H1 (cell line): ENCODE measurements around the gene SLC15A1. TPM values are rescaled to one million over a fixed set of nuclear protein-coding genes. Genes with fewer than 3 reads are reported as not detected.

Experiments
- CTCF ChIA-PET: fragments of 300-600 bp; sonication (Branson Sonifier 250); formaldehyde crosslinking; loops from one replicate; lab custom pipeline; 2021; ENCODE audit not compliant: partially characterized antibody; lab: Charles Lee
- POLR2A ChIA-PET: fragments of 300-600 bp; sonication (Branson Sonifier 250); formaldehyde crosslinking; loops from one replicate; lab custom pipeline; 2021; ENCODE audit warnings: inconsistent platforms; ENCODE audit not compliant: partially characterized antibody; lab: Charles Lee
- DNase-seq, 2 experiments: peaks; one replicate each; pipeline versions ENCODE4 v3.0.0 to v3.0.0-alpha.2; 2010 to 2022; ENCODE audit warnings: low spot score in 2 of 2, low read depth in 1 of 2, mixed read lengths in 1 of 2
- FAIRE-seq: peaks from 2 replicates; lab custom pipeline; 2011; peaks lifted over from hg19 to GRCh38; lab: Jason Lieb, UNC
- H2AFZ ChIP-seq: 2 replicates; pipeline ENCODE4 v1.8.1; 2012; ENCODE audit warnings: low read length, inconsistent platforms
- H2AK5ac ChIP-seq: 2 replicates; pipeline ENCODE4 v1.6.1; 2013; ENCODE audit warnings: low read depth, low read length
- H2BK120ac ChIP-seq: replicated peaks from 2 replicates; pipeline ENCODE3; 2013; ENCODE audit warnings: low read depth, low read length, inconsistent platforms
- H2BK12ac ChIP-seq: 2 replicates; pipeline ENCODE4 v1.6.1; 2013; ENCODE audit warnings: low read depth, low read length
- H2BK15ac ChIP-seq: 2 replicates; pipeline ENCODE4 v1.6.1; 2013; ENCODE audit warnings: low read length
- H2BK20ac ChIP-seq: 2 replicates; pipeline ENCODE4 v1.6.1; 2013; ENCODE audit warnings: low read length
- H2BK5ac ChIP-seq: 2 replicates; pipeline ENCODE4 v1.6.1; 2013; ENCODE audit warnings: low read depth, low read length
- H3K14ac ChIP-seq: 2 replicates; pipeline ENCODE4 v1.6.1; 2013; ENCODE audit warnings: inconsistent platforms; ENCODE audit not compliant: insufficient read length
- H3K18ac ChIP-seq: 2 replicates; pipeline ENCODE4 v1.6.1; 2013; ENCODE audit warnings: low read length; ENCODE audit errors: extremely low read depth
- H3K23ac ChIP-seq: 2 replicates; pipeline ENCODE4 v1.6.1; 2013; ENCODE audit warnings: inconsistent platforms; ENCODE audit not compliant: insufficient read length
- H3K23me2 ChIP-seq: 2 replicates; pipeline ENCODE4 v1.6.1; 2013; ENCODE audit warnings: low read depth, low read length
- H3K27ac ChIP-seq: 2 replicates; pipeline ENCODE4 v1.6.1; 2011; ENCODE audit warnings: low read depth, low read length, inconsistent platforms
- H3K27me3 ChIP-seq, 4 experiments: replicated peaks in 1 of 4; 1 replicate in 1 of 4; 2 replicates in 3 of 4; pipeline versions ENCODE4 v1.6.1 to v1.8.1; 2011 to 2013; ENCODE audit warnings: low read length in 3 of 4, mild to moderate bottlenecking in 3 of 4, inconsistent platforms in 2 of 4, mixed read lengths in 2 of 4, moderate library complexity in 1 of 4; ENCODE audit not compliant: control insufficient read depth in 3 of 4, insufficient read depth in 3 of 4; ENCODE audit errors: extremely low read depth in 1 of 4
- H3K36me3 ChIP-seq, 4 experiments: 2 replicates each; pipeline versions ENCODE4 v1.6.1 to v1.8.1; 2011 to 2013; ENCODE audit warnings: mild to moderate bottlenecking in 4 of 4, low read length in 3 of 4, moderate library complexity in 2 of 4, control low read depth in 1 of 4, inconsistent platforms in 1 of 4; ENCODE audit not compliant: insufficient read depth in 4 of 4, control insufficient read depth in 2 of 4
- H3K4ac ChIP-seq: replicated peaks from 2 replicates; pipeline ENCODE3; 2013; ENCODE audit warnings: low read length, low read depth, mixed read lengths, inconsistent platforms; ENCODE audit not compliant: insufficient read length
- H3K4me1 ChIP-seq, 4 experiments: replicated peaks in 1 of 4; 1 replicate in 1 of 4; 2 replicates in 3 of 4; pipeline versions ENCODE4 v1.6.1 to v1.8.1; 2011 to 2013; ENCODE audit warnings: low read length in 3 of 4, inconsistent platforms in 2 of 4, mixed read lengths in 1 of 4; ENCODE audit not compliant: insufficient read depth in 4 of 4, control insufficient read depth in 3 of 4
- H3K4me2 ChIP-seq, 2 experiments: 2 replicates each; pipeline versions ENCODE4 v1.6.1 to v1.8.1; 2011 to 2013; ENCODE audit warnings: low read depth in 2 of 2, low read length in 2 of 2, control low read depth in 1 of 2, inconsistent platforms in 1 of 2, mild to moderate bottlenecking in 1 of 2; ENCODE audit not compliant: insufficient read depth in 1 of 2
- H3K4me3 ChIP-seq, 4 experiments: fragments of 200-600, 300-600 bp in 1 of 4; sonication (generic), shearing (Covaris generic), sonication (Bioruptor Twin) in 1 of 4; 2 replicates each; pipeline versions ENCODE4 v1.5.1 to v1.8.1; 2011 to 2016; ENCODE audit warnings: low read length in 4 of 4, low read depth in 3 of 4, control low read depth in 2 of 4, inconsistent platforms in 2 of 4, mild to moderate bottlenecking in 2 of 4, mixed read lengths in 1 of 4, moderate library complexity in 1 of 4; ENCODE audit not compliant: insufficient read depth in 2 of 4; ENCODE audit errors: extremely low read depth in 1 of 4
- H3K56ac ChIP-seq: replicated peaks from 2 replicates; pipeline ENCODE3; 2013; ENCODE audit warnings: low read depth, mild to moderate bottlenecking, mixed read lengths, low read length, inconsistent platforms; ENCODE audit not compliant: insufficient read length
- H3K79me1 ChIP-seq: 2 replicates; pipeline ENCODE4 v1.6.1; 2013; ENCODE audit warnings: low read depth, low read length, control low read depth
- H3K79me2 ChIP-seq, 2 experiments: 2 replicates each; pipeline versions ENCODE4 v1.6.1 to v1.8.1; 2012 to 2013; ENCODE audit warnings: low read length in 2 of 2, mild to moderate bottlenecking in 2 of 2, inconsistent platforms in 1 of 2; ENCODE audit not compliant: insufficient read depth in 2 of 2, control insufficient read depth in 1 of 2
- H3K9ac ChIP-seq, 4 experiments: replicated peaks in 1 of 4; 1 replicate in 1 of 4; 2 replicates in 3 of 4; pipeline versions ENCODE4 v1.6.1 to v1.8.1; 2011 to 2013; ENCODE audit warnings: low read depth in 3 of 4, low read length in 3 of 4, control low read depth in 2 of 4, mild to moderate bottlenecking in 2 of 4, moderate library complexity in 2 of 4, inconsistent platforms in 1 of 4; ENCODE audit errors: extremely low read depth in 1 of 4
- H3K9me3 ChIP-seq, 2 experiments: 2 replicates each; pipeline versions ENCODE4 v1.6.1 to v1.8.1; 2012 to 2013; ENCODE audit warnings: mild to moderate bottlenecking in 2 of 2, moderate library complexity in 2 of 2, control low read depth in 1 of 2, inconsistent platforms in 1 of 2, low read depth in 1 of 2, low read length in 1 of 2, mixed read lengths in 1 of 2; ENCODE audit not compliant: insufficient read depth in 2 of 2
- H4K20me1 ChIP-seq, 2 experiments: replicated peaks in 1 of 2; 2 replicates each; pipeline versions ENCODE3 to v1.8.1; 2011 to 2013; ENCODE audit warnings: inconsistent platforms in 2 of 2, low read length in 2 of 2, mild to moderate bottlenecking in 1 of 2; ENCODE audit not compliant: insufficient read depth in 2 of 2, control insufficient read depth in 1 of 2
- H4K5ac ChIP-seq: 2 replicates; pipeline ENCODE4 v1.6.1; 2013; ENCODE audit warnings: low read length, low read depth, mixed read lengths, inconsistent platforms; ENCODE audit not compliant: insufficient read length
- H4K8ac ChIP-seq: 2 replicates; pipeline ENCODE4 v1.8.0; 2013; ENCODE audit warnings: mild to moderate bottlenecking, moderate library complexity, low read length, inconsistent platforms; ENCODE audit not compliant: insufficient read depth; ENCODE audit errors: extremely low read depth
- H4K91ac ChIP-seq: replicated peaks from 2 replicates; pipeline ENCODE3; 2013; ENCODE audit warnings: low read length, mixed read lengths, inconsistent platforms; ENCODE audit not compliant: insufficient read length
- BACH1 ChIP-seq: IDR thresholded peaks from 2 replicates; pipeline ENCODE4 v1.6.1; 2012; ENCODE audit warnings: low read length, improper control_type of control experiment
- CTBP2 ChIP-seq: IDR thresholded peaks from 2 replicates; pipeline ENCODE4 v1.7.0; 2011; ENCODE audit warnings: borderline replicate concordance, mild to moderate bottlenecking, moderate library complexity, mixed read lengths, low read length; ENCODE audit not compliant: insufficient read depth, insufficient read length
- SP4 ChIP-seq: IDR thresholded peaks from 2 replicates; pipeline ENCODE4 v1.6.1; 2012; ENCODE audit warnings: low read length, inconsistent platforms
- WGBS, 2 experiments: shearing (Covaris generic) in 1 of 2; methylation state at CpG; one replicate each; pipeline versions ENCODE4 v1.1.6 to v1.1.7; 2013 to 2015; ENCODE audit warnings: low lambda C conversion rate in 2 of 2, mixed read lengths in 2 of 2, inconsistent platforms in 1 of 2, low coverage in 1 of 2, missing lambda C conversion rate in 1 of 2; ENCODE audit not compliant: insufficient replicate concordance in 2 of 2, insufficient coverage in 1 of 2, insufficient read length in 1 of 2; ENCODE audit errors: extremely low coverage in 1 of 2, missing lambda C conversion rate in 1 of 2; 5-methylcytosine and 5-hydroxymethylcytosine counted together
- polyA plus RNA-seq, 7 experiments: library from polyadenylated mRNA; depleted of rRNA in 3 of 7; stranded (reverse) in 5 of 7; unstranded in 2 of 7; fragments of >200 nt in 5 of 7; fragments of 200-250 nt in 2 of 7; gene quantifications; 1 replicate in 5 of 7; 2 replicates in 1 of 7; 4 replicates in 1 of 7; pipeline versions ENCODE4 v1.2.1 to v1.2.3, GENCODE V29; 2011 to 2013; ENCODE audit warnings: missing spikeins in 2 of 7, mixed read lengths in 2 of 7
- total RNA-seq: library from RNA; stranded (reverse); fragmentation: NEBNext Ultra II Directional; extraction: Animal tissue kit (Norgen Biotek cat#: 25700); gene quantifications from 2 replicates; pipeline ENCODE4 v1.2.1, GENCODE V29; 2021

SLC15A1 gene
- total and polyA plus RNA-seq, 2 of the 8 experiments (the other 6 are each of a cell fraction or from before 2014, with no cell fraction given): 1.3 to 2.4 TPM

DNA sequence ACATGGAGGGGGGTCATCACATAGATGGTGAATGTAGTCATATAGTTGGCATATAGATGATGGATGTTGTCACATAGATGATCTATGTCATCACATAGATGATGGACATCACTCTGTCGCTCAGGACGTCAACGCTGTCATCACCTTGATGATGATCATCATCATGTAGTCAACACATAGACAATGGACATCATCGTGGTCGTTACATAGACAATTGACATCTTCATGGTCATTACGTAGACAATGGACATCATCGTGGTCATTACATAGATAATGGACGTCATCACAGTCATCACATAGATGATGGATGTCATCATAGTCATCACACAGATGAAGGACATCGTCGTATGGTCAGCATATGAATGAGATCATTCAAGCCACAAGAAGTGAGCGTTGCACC is 28.6 kb upstream of the SLC15A1 start:
- CTCF ChIA-PET: interaction anchor here (4.6 kb wide), 1 partner anchor 8 kb away, joined by 22 read pairs; no protein-coding TSS in a partner anchor
- no peaks in the 10 kb centered on the region for H3K36me3 ChIP-seq
- H3K23ac ChIP-seq: no peak overlapping the region
- H2AFZ ChIP-seq: no peak overlapping the region
- POLR2A ChIA-PET: no interaction called here
- WGBS, 2 experiments: 72% methylated on average over 11 of the region's 11 CpGs; no CpG with 5 or more reads in 1 of the 2 experiments
- no peak overlapping the region for H3K18ac ChIP-seq
- H3K27ac ChIP-seq: no peak overlapping the region
- H4K20me1 ChIP-seq: no peaks in the 10 kb centered on the region
- no peak overlapping the region for H2AK5ac ChIP-seq
- no peak overlapping the region for H3K4me3 ChIP-seq
- no peak overlapping the region for H4K5ac ChIP-seq
- H2BK20ac ChIP-seq: no peak overlapping the region
- H2BK120ac ChIP-seq: no peak overlapping the region
- H3K14ac ChIP-seq: no peak overlapping the region
- H3K9me3 ChIP-seq: no peaks in the 10 kb centered on the region
- FAIRE-seq (no peak), DNase-seq (no peak)
- no peak overlapping the region for H3K9ac ChIP-seq
- no peak overlapping the region for H2BK15ac ChIP-seq
- no peaks in the 10 kb centered on the region for H3K4me1 ChIP-seq
- H3K23me2 ChIP-seq: no peaks in the 10 kb centered on the region; the same call in 1 of the 2 replicates
- no peak overlapping the region for H2BK12ac ChIP-seq
- H3K4me2 ChIP-seq: no peak overlapping the region
- no peaks in the 10 kb centered on the region for H3K79me2 ChIP-seq
- H4K91ac ChIP-seq: no peak overlapping the region
- TF ChIP-seq BACH1: no peak
- no peak for TF ChIP-seq SP4
- no peak for TF ChIP-seq CTBP2
- no peaks in the 10 kb centered on the region for H3K27me3 ChIP-seq
- H3K79me1 ChIP-seq: no peaks in the 10 kb centered on the region
- H3K4ac ChIP-seq: no peak overlapping the region
- no peak overlapping the region for H4K8ac ChIP-seq
- no peak overlapping the region for H2BK5ac ChIP-seq
- no peak overlapping the region for H3K56ac ChIP-seq
